Measurements from ENCODE around the gene ZP2.
"Not testable (repeated sequence)": the region's sequence is repeated elsewhere in the genome, so short reads cannot be mapped to it uniquely, and the experiment has no call there.

Gene ZP2

DNA sequence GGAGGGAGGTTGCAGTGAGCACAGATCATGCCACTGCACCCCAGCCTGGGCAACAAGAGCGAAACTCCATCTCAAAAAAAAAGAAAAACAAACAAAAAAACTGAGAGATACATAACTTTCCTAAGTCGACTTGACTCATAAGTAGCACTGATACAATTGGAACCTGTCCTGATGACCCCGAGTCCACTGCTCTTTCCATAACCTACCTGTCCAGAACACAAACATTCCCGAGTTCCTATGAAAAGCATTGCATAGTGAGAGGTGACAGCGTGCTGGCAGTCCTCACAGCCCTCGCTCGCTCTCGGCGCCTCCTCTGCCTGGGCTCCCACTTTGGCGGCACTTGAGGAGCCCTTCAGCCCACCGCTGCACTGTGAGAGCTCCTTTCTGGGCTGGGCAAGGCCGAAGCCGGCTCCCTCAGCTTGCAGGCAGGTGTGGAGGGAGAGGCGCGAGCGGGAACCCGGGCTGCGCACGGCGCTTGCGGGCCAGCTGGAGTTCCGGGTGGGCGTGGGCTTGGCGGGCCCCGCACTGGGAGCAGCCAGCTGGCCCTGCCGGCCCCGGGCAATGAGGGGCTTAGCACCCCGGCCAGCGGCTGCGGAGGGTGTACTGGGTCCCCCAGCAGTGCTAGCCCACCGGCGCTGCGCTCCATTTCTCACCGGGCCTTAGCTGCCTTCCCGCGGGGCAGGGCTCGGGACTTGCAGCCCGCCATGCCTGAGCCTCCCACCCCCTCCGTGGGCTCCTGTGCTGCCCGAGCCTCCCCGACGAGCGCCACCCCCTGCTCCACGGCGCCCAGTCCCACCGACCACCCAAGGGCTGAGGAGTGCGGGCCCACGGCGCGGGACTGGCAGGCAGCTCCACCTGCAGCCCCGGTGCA is 59.0 kb downstream of the ZP2 start:
- DNase-seq (ENCODE audit: low read depth in 2 of 2, low spot score in 1 of 2): not testable (repeated sequence)

DNA sequence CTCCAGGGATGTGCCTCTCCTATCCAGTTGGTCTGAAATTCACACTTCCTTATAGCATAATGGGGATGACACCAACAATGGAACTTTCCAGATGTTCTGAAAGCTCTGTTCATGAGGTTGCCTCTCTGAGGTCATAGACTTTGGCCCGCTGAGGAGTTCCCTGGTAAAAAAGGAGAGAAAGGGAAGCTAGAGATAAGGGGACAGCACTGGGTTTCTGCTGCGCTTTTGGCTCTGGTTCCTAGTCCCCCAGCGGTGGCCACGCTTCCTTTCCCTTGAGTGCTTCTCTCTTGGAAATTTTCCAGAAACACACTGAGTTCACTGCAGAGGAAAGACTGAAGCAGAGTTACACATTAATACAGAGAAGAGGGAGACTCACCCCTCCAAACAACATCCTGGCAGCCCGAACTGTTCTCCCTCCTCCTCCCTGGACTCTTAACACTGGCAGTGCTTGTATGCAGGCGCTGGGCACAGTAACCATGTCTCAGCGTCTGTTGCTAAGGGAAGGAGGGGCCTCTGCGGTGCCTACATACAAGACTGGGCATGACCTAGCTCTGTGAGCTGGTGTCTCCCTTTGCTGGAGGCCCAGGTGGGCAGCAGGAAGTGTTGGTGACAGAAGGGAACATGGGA is 60.9 kb downstream of the ZP2 start, which contains the start of gene DNAH3:
Gene DNAH3 (minus strand): TSS at position 472 of the 627 bp plus-strand sequence. CDS start 527 bp downstream, outside the sequence.
- no peak for DNase-seq (ENCODE audit: low read depth in 2 of 2, low spot score in 1 of 2)
